Astrocyte (in vitro differentiated cells and primary cell): ENCODE results near the gene MTUS2.

Experiments
- EZH2 ChIP-seq: IDR thresholded peaks from 2 replicates; pipeline ENCODE4 v1.6.1; 2012; ENCODE audit warnings: mild to moderate bottlenecking, low read length, inconsistent platforms; ENCODE audit not compliant: insufficient read depth
- TF ChIP-seq, protein P1 (sequence below): IDR thresholded peaks from 2 replicates; pipeline ENCODE4 v1.5.1; 2011; ENCODE audit warnings: low read depth, mild to moderate bottlenecking, inconsistent platforms, low read length, moderate library complexity; ENCODE audit not compliant: insufficient read depth

DNA sequence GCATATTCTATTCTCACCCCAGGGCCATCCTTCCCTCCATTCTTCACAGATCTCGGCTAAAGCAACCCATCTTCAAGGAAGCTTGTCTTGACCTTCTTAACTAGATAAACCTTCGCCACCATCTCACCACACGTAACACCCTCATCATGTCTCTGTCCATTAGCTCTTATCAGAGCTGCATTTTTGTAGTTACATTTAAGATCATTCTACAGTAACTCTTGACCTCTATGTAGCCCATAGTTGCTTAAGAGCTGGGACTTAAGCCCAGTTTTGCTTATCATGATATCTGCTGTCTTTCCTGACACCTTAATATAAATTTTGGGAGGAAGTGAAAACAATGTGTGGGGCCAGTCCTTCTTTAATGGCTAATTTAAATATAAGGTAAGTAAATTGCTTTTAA, 345.1 kb downstream of the MTUS2 start:
- TF ChIP-seq, protein P1, sequence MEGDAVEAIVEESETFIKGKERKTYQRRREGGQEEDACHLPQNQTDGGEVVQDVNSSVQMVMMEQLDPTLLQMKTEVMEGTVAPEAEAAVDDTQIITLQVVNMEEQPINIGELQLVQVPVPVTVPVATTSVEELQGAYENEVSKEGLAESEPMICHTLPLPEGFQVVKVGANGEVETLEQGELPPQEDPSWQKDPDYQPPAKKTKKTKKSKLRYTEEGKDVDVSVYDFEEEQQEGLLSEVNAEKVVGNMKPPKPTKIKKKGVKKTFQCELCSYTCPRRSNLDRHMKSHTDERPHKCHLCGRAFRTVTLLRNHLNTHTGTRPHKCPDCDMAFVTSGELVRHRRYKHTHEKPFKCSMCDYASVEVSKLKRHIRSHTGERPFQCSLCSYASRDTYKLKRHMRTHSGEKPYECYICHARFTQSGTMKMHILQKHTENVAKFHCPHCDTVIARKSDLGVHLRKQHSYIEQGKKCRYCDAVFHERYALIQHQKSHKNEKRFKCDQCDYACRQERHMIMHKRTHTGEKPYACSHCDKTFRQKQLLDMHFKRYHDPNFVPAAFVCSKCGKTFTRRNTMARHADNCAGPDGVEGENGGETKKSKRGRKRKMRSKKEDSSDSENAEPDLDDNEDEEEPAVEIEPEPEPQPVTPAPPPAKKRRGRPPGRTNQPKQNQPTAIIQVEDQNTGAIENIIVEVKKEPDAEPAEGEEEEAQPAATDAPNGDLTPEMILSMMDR = no peak
- no peak for TF ChIP-seq EZH2
